Measurements from ENCODE around the gene CRB1. TPM values are rescaled to one million over a fixed set of nuclear protein-coding genes. Genes with fewer than 3 reads are reported as not detected.

Gene CRB1
- total and polyA plus RNA-seq, 2 experiments from 2014 or later, result 0.54 to 0.57 TPM

GRCh38 chr1:197424380-197424779 is 156.3 kb downstream of the CRB1 start:
- Histone ChIP-seq H3K36me3 (no peaks in the 10 kb centered on the region), H3K9me3 (ENCODE audit: low read depth) (no peaks in the 10 kb centered on the region), H3K27me3 (no peaks in the 10 kb centered on the region), H3K4me1 (ENCODE audit: low read depth) (no peaks in the 10 kb centered on the region), H3K4me3 (no peak overlapping the region), H3K27ac (no peak overlapping the region)
- DNase-seq (ENCODE audit: low read depth in 1 of 2, low spot score in 1 of 2), result no peak
- no peak for TF ChIP-seq CTCF (IDR thresholded peaks at IDR 0.05; ENCODE audit: low read depth, low read length)

- no peak for TF ChIP-seq CTCF (IDR thresholded peaks at IDR 0.05; ENCODE audit: low read depth, low read length)
- Histone ChIP-seq H3K36me3 (no peaks in the 10 kb centered on the region), H3K27me3 (no peaks in the 10 kb centered on the region), H3K9me3 (ENCODE audit: low read depth) (no peaks in the 10 kb centered on the region), H3K4me3 (no peak overlapping the region), H3K4me1 (ENCODE audit: low read depth) (no peaks in the 10 kb centered on the region), H3K27ac (no peak overlapping the region)
- DNase-seq (ENCODE audit: low read depth in 1 of 2, low spot score in 1 of 2), result no peak
Observed at GRCh38 chr1:197429372-197429771, 161.3 kb downstream of the CRB1 start.

- peak in 1 of 2 donors; percentile 31 for DNase-seq (ENCODE audit: low read depth in 1 of 2, low spot score in 1 of 2)
- no peaks in the 10 kb centered on the region for H3K4me1 ChIP-seq (ENCODE audit: low read depth)
- no peak overlapping the region for H3K4me3 ChIP-seq
- TF ChIP-seq CTCF (IDR thresholded peaks at IDR 0.05; ENCODE audit: low read depth, low read length), result no peak
- no peaks in the 10 kb centered on the region for H3K36me3 ChIP-seq
- H3K9me3 ChIP-seq (ENCODE audit: low read depth), result no peaks in the 10 kb centered on the region
- no peaks in the 10 kb centered on the region for H3K27me3 ChIP-seq
- no peak overlapping the region for H3K27ac ChIP-seq
Observed at GRCh38 chr1:197435224-197435623, 167.2 kb downstream of the CRB1 start.

GRCh38 chr1:197437601-197438000 is 169.5 kb downstream of the CRB1 start:
- H3K27ac ChIP-seq, result no peak overlapping the region
- no peaks in the 10 kb centered on the region for H3K27me3 ChIP-seq
- no peaks in the 10 kb centered on the region for H3K4me1 ChIP-seq (ENCODE audit: low read depth)
- H3K9me3 ChIP-seq (ENCODE audit: low read depth), result no peaks in the 10 kb centered on the region
- TF ChIP-seq CTCF (IDR thresholded peaks at IDR 0.05; ENCODE audit: low read depth, low read length), result no peak
- H3K4me3 ChIP-seq, result no peak overlapping the region
- no peak for DNase-seq (ENCODE audit: low read depth in 1 of 2, low spot score in 1 of 2)
- H3K36me3 ChIP-seq, result no peaks in the 10 kb centered on the region

- DNase-seq (ENCODE audit: low read depth in 1 of 2, low spot score in 1 of 2), result peak in 1 of 2 donors; percentile 54
- no peak overlapping the region for H3K4me3 ChIP-seq
- no peaks in the 10 kb centered on the region for H3K36me3 ChIP-seq
- H3K4me1 ChIP-seq (ENCODE audit: low read depth), result no peaks in the 10 kb centered on the region
- H3K27ac ChIP-seq, result no peak overlapping the region
- no peak for TF ChIP-seq CTCF (IDR thresholded peaks at IDR 0.05; ENCODE audit: low read depth, low read length)
- no peaks in the 10 kb centered on the region for H3K27me3 ChIP-seq
- H3K9me3 ChIP-seq (ENCODE audit: low read depth), result no peaks in the 10 kb centered on the region
Observed at GRCh38 chr1:197438010-197438790, 170.1 kb downstream of the CRB1 start.

All from cardiac muscle cell (in vitro differentiated cells and primary cell).